GM19463 (cell line): ENCODE measurements around the gene MAPK8.

Experiments used
- ATAC-seq: cut with Tn5 transposase; IDR thresholded peaks from one replicate; pipeline ENCODE4 v1.9.1; 2021; ENCODE audit warnings: mild to moderate bottlenecking, moderate library complexity; ENCODE audit not compliant: unreplicated experiment

The MAPK8 gene

GRCh38 chr10:48472501-48473069, 166.1 kb downstream of the MAPK8 start:
- ATAC-seq = no peak

- no peak for ATAC-seq
These were observed 167.2 kb downstream of the MAPK8 start for GRCh38 chr10:48473704-48474103.

- ATAC-seq = no peak
These were observed 168.4 kb downstream of the MAPK8 start for GRCh38 chr10:48474765-48475365.

DNA sequence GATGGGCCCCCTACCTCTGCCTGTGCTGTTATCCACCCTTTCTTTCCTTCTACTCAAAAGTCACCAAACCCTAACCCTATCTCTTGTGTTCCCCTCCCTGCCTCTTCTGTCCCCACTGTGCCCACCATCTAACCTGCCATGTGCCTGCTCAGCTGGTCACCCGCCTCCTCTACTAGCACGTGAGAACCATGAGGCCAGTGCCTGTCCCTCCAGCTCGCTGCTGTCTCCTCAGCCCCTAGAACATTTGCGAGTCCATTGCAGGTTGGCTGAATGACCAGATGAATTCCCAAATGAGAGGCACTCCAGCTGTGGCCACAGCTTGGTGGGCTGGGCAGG, 169.4 kb downstream of the MAPK8 start:
- ATAC-seq = no peak

DNA sequence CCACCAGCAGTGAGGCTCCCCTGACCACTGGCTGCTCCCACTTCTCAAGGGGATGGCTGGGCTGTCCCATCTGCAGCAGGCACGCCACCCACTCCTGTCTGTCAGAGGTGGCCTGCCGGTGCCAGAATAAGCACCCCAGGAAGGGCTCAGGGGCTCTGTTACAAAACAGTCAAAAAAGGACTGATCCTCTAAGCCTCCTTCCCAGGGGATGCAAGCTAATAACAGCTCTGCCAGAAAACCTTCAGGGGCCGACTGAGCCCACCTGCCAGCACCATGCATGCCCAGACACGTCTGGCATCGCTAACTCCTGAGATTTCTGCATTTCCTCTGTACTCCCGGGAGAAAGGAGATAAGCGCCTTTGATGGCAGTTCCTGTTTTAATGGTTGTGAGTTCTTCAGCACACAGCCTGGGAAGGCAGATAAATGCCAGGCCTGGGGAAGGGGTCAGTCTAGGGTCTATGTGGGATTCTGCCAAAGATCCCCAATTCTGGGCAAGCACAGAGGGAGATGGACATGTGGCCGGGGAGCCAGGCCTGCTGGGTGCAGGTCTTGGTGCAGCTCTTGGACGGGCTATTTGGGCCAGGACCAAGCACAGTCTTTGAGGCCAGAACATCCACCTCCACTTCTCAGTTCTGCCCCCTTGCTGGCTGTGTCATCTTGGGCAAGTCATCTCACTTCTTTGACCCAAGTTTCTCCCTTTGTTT, 170.0 kb downstream of the MAPK8 start:
- no peak for ATAC-seq

DNA sequence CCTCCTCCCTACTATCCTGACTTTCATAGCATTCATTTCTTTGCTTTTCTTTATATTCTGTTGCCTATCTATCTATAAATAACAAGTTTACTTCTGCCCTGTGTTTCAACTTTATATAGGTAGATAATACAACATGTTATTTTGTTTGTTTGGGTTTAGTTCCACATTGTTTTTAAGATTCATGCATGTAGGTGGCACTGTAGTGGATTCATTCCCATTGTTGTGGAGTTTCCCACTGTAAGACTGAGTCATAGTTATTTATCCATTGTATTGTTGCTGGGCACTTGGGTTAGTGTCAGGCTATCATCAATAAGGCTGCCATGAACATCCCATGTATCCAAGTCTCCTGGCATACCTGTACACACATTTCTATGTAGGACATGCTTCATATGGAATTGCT, 170.7 kb downstream of the MAPK8 start:
- ATAC-seq = no peak

GRCh38 chr10:48477616-48478015, 171.1 kb downstream of the MAPK8 start:
- no peak for ATAC-seq

DNA sequence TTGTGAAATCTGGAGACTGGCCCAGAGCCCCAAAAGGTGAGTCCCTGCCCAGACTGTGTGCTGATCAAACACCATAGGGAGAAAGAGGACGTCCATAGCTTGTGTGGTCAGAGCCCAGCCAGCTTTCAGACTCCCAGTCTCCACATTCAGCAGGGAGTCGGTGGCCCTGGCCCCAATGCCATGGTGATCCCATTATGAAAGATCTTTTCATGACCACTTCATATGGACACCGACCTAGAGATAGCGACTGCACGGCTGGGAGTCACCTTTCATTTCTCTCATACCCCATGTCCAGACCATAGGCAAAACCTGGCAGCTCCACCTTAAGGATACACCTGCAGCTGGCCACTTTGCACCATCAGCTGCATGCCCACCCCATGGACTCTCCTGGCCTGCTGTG, 172.0 kb downstream of the MAPK8 start:
- no peak for ATAC-seq

- ATAC-seq = no peak
These were observed 172.7 kb downstream of the MAPK8 start for GRCh38 chr10:48478980-48479811.

DNA sequence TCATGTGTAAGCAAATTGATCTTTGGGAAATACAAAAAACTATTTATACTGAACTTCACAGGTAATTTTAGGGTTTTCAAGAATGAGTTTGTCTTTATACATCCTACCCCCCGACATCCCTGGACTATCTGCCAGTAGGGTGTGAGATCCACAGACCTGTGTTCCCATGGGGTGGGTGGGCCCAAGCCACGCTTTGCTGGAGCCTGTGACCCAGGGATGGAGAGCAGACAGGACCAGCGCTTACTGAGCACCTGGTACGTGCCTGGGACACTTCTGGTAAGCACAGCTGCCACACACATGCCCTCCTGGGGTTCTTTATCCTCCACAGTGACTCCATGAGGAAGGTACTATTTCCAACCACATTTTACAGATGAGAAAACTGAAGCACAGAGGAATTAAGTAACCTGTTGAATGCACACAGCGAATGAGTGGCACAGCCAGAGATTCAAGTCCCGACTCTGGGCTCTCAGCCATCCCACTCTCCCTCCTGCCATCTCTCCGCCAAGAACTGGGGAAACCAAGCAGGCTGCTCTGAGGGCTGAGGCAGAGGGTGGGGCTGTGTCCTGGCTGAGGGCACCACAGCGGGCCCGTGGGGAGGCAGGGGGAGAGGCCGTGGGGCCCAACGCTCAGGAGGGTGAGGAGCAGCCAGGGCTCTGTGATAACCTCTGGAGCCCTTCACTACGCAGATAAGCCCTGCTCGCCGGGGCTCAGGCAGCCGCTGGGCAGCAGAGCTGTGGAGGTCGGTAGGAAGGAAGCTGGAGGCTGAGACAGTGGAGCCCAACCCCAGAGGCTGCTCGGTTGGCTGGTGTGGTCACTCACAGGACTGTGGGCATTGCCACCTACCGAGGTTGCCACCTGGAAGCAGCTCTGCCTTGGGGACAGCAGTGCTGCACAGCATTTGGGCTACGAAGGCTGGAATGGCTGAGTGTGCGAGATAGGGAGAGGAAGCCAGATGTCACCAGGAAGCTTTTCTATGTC, 174.2 kb downstream of the MAPK8 start:
- no peak for ATAC-seq

DNA sequence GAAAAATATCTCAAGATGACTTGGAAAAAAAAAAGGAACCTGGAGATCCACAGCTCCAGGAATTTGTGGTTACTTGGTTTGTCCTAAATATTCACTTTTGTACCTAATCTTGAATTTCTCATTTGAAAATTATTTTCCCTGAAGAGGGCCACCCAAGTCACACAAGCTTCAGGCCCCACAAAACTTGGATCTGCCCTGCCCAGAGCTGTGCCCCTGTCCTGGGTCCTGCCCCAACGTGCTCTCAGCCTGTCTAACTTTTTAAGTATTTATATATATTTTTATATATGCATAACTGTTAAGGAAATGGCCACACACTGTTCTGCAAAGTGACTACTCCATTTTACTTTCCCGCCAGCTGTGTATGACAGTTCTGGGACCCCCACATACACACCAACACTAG, 174.9 kb downstream of the MAPK8 start:
- no peak for ATAC-seq

- no peak for ATAC-seq
These were observed 175.7 kb downstream of the MAPK8 start for GRCh38 chr10:48482207-48482606.

DNA sequence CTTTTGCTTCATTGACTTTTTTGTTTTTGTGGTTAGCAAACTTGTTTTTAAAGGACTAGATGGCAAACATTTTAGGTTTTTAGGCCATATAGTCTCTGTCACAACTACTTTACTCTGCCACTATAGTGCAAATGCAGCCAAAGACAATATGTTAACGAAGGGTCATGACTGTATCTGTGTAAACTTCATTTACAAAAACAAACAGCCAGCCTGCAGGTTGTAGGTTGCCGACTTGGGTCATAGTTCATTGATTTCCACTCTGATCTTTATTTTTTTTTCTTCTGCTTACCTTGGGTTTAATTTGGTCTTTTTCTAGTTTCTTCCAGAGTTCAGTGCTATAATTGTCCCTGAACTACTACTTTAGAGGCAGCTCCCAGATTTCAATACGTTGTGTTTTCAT, 178.4 kb downstream of the MAPK8 start:
- ATAC-seq = no peak

DNA sequence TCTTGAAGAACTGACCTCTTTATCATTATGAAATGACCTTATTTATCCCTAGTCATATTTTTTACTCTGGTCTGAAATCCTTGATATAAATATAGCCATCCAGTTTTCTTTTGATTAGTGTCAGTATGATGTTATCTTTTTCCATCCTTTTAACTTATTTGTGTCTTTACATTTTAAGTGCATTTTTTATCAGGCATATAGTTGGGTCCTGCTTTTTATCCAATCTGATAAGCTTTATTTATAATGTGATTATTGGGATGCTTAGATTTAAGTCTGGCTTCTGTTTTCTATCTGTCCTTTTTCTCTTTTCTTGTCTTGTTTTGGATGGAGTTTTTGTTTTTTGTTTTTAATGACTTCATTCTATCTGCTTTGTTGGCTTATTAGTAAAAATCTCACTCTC, 179.2 kb downstream of the MAPK8 start:
- ATAC-seq = no peak

DNA sequence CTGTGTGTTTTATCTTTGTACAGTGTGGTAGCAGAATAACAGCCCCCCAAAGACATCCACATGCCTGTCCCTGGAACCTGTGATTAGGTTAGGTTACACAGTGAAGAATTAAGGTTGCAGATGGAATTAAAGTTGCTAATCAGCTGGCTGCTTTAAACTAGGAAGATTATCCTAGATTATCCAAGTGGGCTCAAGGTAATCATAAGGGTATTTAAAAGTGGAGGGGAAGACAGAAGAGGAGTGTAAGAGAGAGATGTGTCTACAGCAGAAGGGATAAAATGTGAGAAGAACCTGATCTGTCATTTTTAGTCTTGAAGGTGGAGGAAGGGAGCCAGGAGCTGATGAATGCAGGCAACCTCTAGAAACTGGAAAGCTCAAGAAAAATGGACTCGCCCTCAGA, 180.8 kb downstream of the MAPK8 start:
- no peak for ATAC-seq
